OCI-LY1 (cell line): ENCODE data around the gene CCDC68.

Experiments used
- EZH2 ChIP-seq: fragments of 200-600 bp; sonication (generic), shearing (Covaris generic); IDR thresholded peaks from 2 replicates; pipeline ENCODE4 v1.8.0; 2017; ENCODE audit warnings: borderline replicate concordance, mixed run types, mild to moderate bottlenecking, antibody characterized with exemption, low read length, moderate library complexity, mixed read lengths
- TF ChIP-seq, protein P1 (sequence below): fragments of 200-600 bp; sonication (generic), shearing (Covaris generic); IDR thresholded peaks from 2 replicates; pipeline ENCODE4 v1.5.1; 2017; ENCODE audit warnings: mild to moderate bottlenecking, antibody characterized with exemption, low read length, moderate library complexity, mixed read lengths

DNA sequence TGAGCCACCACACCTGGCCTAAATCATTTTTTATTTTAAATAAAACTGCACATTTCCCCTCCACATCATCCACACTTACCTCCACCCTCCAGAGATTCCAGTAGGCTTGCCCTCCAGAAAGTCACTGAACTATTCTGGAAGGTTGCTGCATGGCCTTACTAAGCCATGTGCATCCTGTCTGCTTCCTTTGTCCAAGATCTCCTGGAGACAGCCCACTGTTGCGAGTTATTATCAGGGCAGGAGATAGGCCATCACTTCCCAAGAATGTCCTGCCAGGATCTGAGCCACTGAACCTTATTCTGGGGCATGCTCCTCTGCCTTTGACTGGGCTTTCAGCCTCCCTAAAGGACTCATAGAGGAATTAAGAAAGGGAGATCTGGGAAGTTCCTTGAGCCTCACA, 26.8 kb downstream of the CCDC68 start:
- no peak for TF ChIP-seq EZH2
- TF ChIP-seq, protein P1, sequence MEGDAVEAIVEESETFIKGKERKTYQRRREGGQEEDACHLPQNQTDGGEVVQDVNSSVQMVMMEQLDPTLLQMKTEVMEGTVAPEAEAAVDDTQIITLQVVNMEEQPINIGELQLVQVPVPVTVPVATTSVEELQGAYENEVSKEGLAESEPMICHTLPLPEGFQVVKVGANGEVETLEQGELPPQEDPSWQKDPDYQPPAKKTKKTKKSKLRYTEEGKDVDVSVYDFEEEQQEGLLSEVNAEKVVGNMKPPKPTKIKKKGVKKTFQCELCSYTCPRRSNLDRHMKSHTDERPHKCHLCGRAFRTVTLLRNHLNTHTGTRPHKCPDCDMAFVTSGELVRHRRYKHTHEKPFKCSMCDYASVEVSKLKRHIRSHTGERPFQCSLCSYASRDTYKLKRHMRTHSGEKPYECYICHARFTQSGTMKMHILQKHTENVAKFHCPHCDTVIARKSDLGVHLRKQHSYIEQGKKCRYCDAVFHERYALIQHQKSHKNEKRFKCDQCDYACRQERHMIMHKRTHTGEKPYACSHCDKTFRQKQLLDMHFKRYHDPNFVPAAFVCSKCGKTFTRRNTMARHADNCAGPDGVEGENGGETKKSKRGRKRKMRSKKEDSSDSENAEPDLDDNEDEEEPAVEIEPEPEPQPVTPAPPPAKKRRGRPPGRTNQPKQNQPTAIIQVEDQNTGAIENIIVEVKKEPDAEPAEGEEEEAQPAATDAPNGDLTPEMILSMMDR: no peak
